ENCODE measurements around the gene ATF7. TPM values are rescaled to one million over a fixed set of nuclear protein-coding genes. Genes with fewer than 3 reads are reported as not detected.
"Not testable (repeated sequence)": the region's sequence is repeated elsewhere in the genome, so short reads cannot be mapped to it uniquely, and the experiment has no call there.

The ATF7 gene
- total and polyA plus RNA-seq, 2 of the 4 experiments (the other 2 are of a cell fraction): 7.0 to 16.3 TPM

- in situ Hi-C loops (cut with MboI; ENCODE audit: low sequenced_read_pairs): loop anchor here (10.0 kb wide), 1 partner anchor 196 kb away; no protein-coding TSS in a partner anchor
- CTCF ChIA-PET; dilution Hi-C loops (cut with HindIII; ENCODE audit: low sequenced_read_pairs, unreplicated experiment): not testable (repeated sequence)
These were observed 77.8 kb downstream of the ATF7 start for GRCh38 chr12:53548354-53548753.

More at GRCh38 chr12:53548354-53548753, 77.8 kb downstream of the ATF7 start:
- POLR2A ChIA-PET (ENCODE audit: unreplicated experiment); H2AFZ ChIP-seq (replicated peaks; ENCODE audit: low read length, poor library complexity); H3K56ac ChIP-seq (ENCODE audit: extremely low read depth, insufficient read depth, low read length); H2BK15ac ChIP-seq (ENCODE audit: low read depth, low read length); H2BK120ac ChIP-seq (ENCODE audit: low read depth, low read length); H3K27me3 ChIP-seq (ENCODE audit: control insufficient read depth, insufficient read depth, low read length); H3K14ac ChIP-seq (replicated peaks; ENCODE audit: low read depth, low read length); H3K4me3 ChIP-seq (ENCODE audit: insufficient read depth, low read depth, low read length); H4K91ac ChIP-seq (ENCODE audit: insufficient read depth, low read depth, low read length); BruUV-seq (replicated peaks); H3K9me1 ChIP-seq (ENCODE audit: insufficient read depth, low read length); H2BK5ac ChIP-seq (ENCODE audit: low read depth, low read length, poor library complexity, severe bottlenecking); H3K4ac ChIP-seq (ENCODE audit: low read depth, low read length); intact Hi-C loops (cut with micrococcal nuclease); H4K20me1 ChIP-seq (ENCODE audit: insufficient read depth, low read length); H4K5ac ChIP-seq (ENCODE audit: low read depth, low read length); H2BK20ac ChIP-seq (ENCODE audit: low read depth, low read length); H3K9ac ChIP-seq (ENCODE audit: low read depth, low read length); H3K27ac ChIP-seq (ENCODE audit: insufficient read depth, low read length); H2AK5ac ChIP-seq (ENCODE audit: low read depth, low read length); H3K23ac ChIP-seq (ENCODE audit: low read depth, low read length); ATAC-seq (ENCODE audit: low read depth); H4K8ac ChIP-seq (ENCODE audit: low read depth in 2 of 2, low read length in 2 of 2); H3K18ac ChIP-seq (ENCODE audit: low read depth, low read length); H3K79me1 ChIP-seq (ENCODE audit: low read depth in 1 of 2, low read length in 2 of 2); H3K9me3 ChIP-seq (ENCODE audit: control insufficient read depth, insufficient read depth, low read length); DNase-seq; H3K4me2 ChIP-seq (ENCODE audit: low read depth, low read length); H2AK9ac ChIP-seq (replicated peaks; ENCODE audit: low read depth, low read length, poor library complexity); H3K4me1 ChIP-seq (ENCODE audit: control insufficient read depth, insufficient read depth, low read length): not testable (repeated sequence)
- WGBS, 2 experiments (ENCODE audit: extremely low coverage in 2 of 2, insufficient read length in 1 of 2): 100% methylated on average over 1 of the region's 6 CpGs; no CpG with 5 or more reads in 1 of the 2 experiments
- peaks cover 22% of the 10 kb centered on the region for H3K36me3 ChIP-seq (ENCODE audit: control insufficient read depth, insufficient read depth, low read length)

All from IMR-90 (cell line).